ENCODE results near the gene SLAMF7. TPM values are rescaled to one million over a fixed set of nuclear protein-coding genes. Genes with fewer than 3 reads are reported as not detected.

SLAMF7 gene
- total RNA-seq, 3 donors from 2014 or later, result 6.4 to 12.7 (median 10.1) TPM

GRCh38 chr1:160750608-160751007 lies 11.6 kb downstream of the SLAMF7 start:
- TF ChIP-seq, protein P1, sequence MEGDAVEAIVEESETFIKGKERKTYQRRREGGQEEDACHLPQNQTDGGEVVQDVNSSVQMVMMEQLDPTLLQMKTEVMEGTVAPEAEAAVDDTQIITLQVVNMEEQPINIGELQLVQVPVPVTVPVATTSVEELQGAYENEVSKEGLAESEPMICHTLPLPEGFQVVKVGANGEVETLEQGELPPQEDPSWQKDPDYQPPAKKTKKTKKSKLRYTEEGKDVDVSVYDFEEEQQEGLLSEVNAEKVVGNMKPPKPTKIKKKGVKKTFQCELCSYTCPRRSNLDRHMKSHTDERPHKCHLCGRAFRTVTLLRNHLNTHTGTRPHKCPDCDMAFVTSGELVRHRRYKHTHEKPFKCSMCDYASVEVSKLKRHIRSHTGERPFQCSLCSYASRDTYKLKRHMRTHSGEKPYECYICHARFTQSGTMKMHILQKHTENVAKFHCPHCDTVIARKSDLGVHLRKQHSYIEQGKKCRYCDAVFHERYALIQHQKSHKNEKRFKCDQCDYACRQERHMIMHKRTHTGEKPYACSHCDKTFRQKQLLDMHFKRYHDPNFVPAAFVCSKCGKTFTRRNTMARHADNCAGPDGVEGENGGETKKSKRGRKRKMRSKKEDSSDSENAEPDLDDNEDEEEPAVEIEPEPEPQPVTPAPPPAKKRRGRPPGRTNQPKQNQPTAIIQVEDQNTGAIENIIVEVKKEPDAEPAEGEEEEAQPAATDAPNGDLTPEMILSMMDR (IDR thresholded peaks at IDR 0.05), result no peak
- Histone ChIP-seq H3K36me3 (ENCODE audit: low read depth) (no peaks in the 10 kb centered on the region), H3K4me3 (no peak overlapping the region), H3K4me1 (ENCODE audit: low read depth) (no peaks in the 10 kb centered on the region), H3K9me3 (no peaks in the 10 kb centered on the region)
- intact Hi-C loops (cut with DNase I, micrococcal nuclease), result no loop called here
- DNase-seq, result no peak
- no peak for ATAC-seq

GRCh38 chr1:160752406-160752805 lies 13.4 kb downstream of the SLAMF7 start:
- Histone ChIP-seq H3K9me3 (no peaks in the 10 kb centered on the region), H3K4me3 (no peak overlapping the region), H3K4me1 (ENCODE audit: low read depth) (no peaks in the 10 kb centered on the region), H3K36me3 (ENCODE audit: low read depth) (no peaks in the 10 kb centered on the region)
- TF ChIP-seq, protein P1 (IDR thresholded peaks at IDR 0.05), result no peak
- no peak for ATAC-seq
- intact Hi-C loops (cut with DNase I, micrococcal nuclease), result no loop called here
- DNase-seq, result no peak

DNA sequence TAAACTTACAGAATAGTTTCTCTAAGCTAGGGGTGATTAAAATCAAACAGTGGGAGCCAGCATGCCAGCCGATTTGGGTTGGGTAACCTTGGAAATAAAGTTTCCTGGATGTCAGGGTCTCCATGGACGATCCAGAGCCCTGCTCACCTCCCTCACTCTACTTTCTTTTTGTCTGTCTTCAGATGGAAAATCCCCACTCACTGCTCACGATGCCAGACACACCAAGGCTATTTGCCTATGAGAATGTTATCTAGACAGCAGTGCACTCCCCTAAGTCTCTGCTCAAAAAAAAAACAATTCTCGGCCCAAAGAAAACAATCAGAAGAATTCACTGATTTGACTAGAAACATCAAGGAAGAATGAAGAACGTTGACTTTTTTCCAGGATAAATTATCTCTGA lies 13.9 kb downstream of the SLAMF7 start:
- H3K4me1 ChIP-seq (ENCODE audit: low read depth), result no peaks in the 10 kb centered on the region
- TF ChIP-seq, protein P1 (IDR thresholded peaks at IDR 0.05), result no peak
- DNase-seq, result no peak
- no peaks in the 10 kb centered on the region for H3K36me3 ChIP-seq (ENCODE audit: low read depth)
- no peak for ATAC-seq
- no peaks in the 10 kb centered on the region for H3K9me3 ChIP-seq
- intact Hi-C loops (cut with DNase I, micrococcal nuclease), result no loop called here
- no peak overlapping the region for H3K4me3 ChIP-seq

- ATAC-seq, result no peak
- TF ChIP-seq, protein P1 (IDR thresholded peaks at IDR 0.05), result no peak
- no peak for DNase-seq
- Histone ChIP-seq H3K4me1 (ENCODE audit: low read depth) (no peaks in the 10 kb centered on the region), H3K9me3 (no peaks in the 10 kb centered on the region), H3K4me3 (no peak overlapping the region), H3K36me3 (ENCODE audit: low read depth) (no peaks in the 10 kb centered on the region)
- intact Hi-C loops (cut with DNase I, micrococcal nuclease), result no loop called here
Observed at GRCh38 chr1:160753594-160753993, 14.5 kb downstream of the SLAMF7 start.

- no peak for DNase-seq
- no peaks in the 10 kb centered on the region for H3K9me3 ChIP-seq
- no peak overlapping the region for H3K4me3 ChIP-seq
- intact Hi-C loops (cut with DNase I, micrococcal nuclease), result no loop called here
- TF ChIP-seq, protein P1 (IDR thresholded peaks at IDR 0.05), result no peak
- H3K4me1 ChIP-seq (ENCODE audit: low read depth), result no peaks in the 10 kb centered on the region
- no peaks in the 10 kb centered on the region for H3K36me3 ChIP-seq (ENCODE audit: low read depth)
- no peak for ATAC-seq
Observed at GRCh38 chr1:160755461-160755860, 16.4 kb downstream of the SLAMF7 start.
